Fibroblast of mammary gland (primary cell): ENCODE measurements around the gene TPM2.
"Not testable (repeated sequence)": the region's sequence is repeated elsewhere in the genome, so short reads cannot be mapped to it uniquely, and the experiment has no call there.

Experiments used
- DNase-seq: peaks from one replicate; pipeline ENCODE4 v3.0.0-alpha.2; 2010; ENCODE audit warnings: low read depth
- H3K4me3 ChIP-seq: 2 replicates; pipeline ENCODE4 v1.5.1; 2011; ENCODE audit warnings: low read depth, mild to moderate bottlenecking, low read length, moderate library complexity; ENCODE audit not compliant: control insufficient read depth
- CTCF ChIP-seq: conservative IDR thresholded peaks from 2 replicates; pipeline ENCODE4 v1.5.1; 2011; ENCODE audit warnings: low read depth, low read length, inconsistent platforms; ENCODE audit not compliant: control insufficient read depth, insufficient read depth

Gene TPM2

GRCh38 chr9:35646153-35646532 is 43.6 kb downstream of the TPM2 start:
- H3K4me3 ChIP-seq = peak overlapping the region; percentile 61
- TF ChIP-seq CTCF = no peak
- DNase-seq = no peak

- peak overlapping the region; percentile 61 for H3K4me3 ChIP-seq
- not testable (repeated sequence) for DNase-seq
Measured at GRCh38 chr9:35645736-35646135, 44.0 kb downstream of the TPM2 start.

GRCh38 chr9:35643046-35643445 is 46.7 kb downstream of the TPM2 start:
- TF ChIP-seq CTCF = no peak
- no peak overlapping the region for H3K4me3 ChIP-seq

GRCh38 chr9:35641478-35641877 is 48.2 kb downstream of the TPM2 start:
- H3K4me3 ChIP-seq, DNase-seq: not testable (repeated sequence)

More at GRCh38 chr9:35643046-35643445, 46.7 kb downstream of the TPM2 start:
- no peak for DNase-seq

GRCh38 chr9:35640431-35640830 is 49.3 kb downstream of the TPM2 start:
- not testable (repeated sequence) for DNase-seq, H3K4me3 ChIP-seq

GRCh38 chr9:35639631-35640030 is 50.1 kb downstream of the TPM2 start:
- TF ChIP-seq CTCF = no peak

GRCh38 chr9:35639225-35639624 is 50.5 kb downstream of the TPM2 start:
- not testable (repeated sequence) for DNase-seq

More at GRCh38 chr9:35639631-35640030, 50.1 kb downstream of the TPM2 start:
- no peak for DNase-seq
- no peak overlapping the region for H3K4me3 ChIP-seq

GRCh38 chr9:35638751-35639150 is 51.0 kb downstream of the TPM2 start:
- not testable (repeated sequence) for H3K4me3 ChIP-seq, DNase-seq

More at GRCh38 chr9:35639225-35639624, 50.5 kb downstream of the TPM2 start:
- not testable (repeated sequence) for H3K4me3 ChIP-seq

GRCh38 chr9:35637427-35637955 is 52.2 kb downstream of the TPM2 start:
- not testable (repeated sequence) for H3K4me3 ChIP-seq, DNase-seq

GRCh38 chr9:35636877-35637246 is 52.9 kb downstream of the TPM2 start:
- H3K4me3 ChIP-seq, DNase-seq: not testable (repeated sequence)
